IPS-20b (cell line): Measurements from ENCODE around the gene ACOT13.
"Not testable (repeated sequence)": the region's sequence is repeated elsewhere in the genome, so short reads cannot be mapped to it uniquely, and the experiment has no call there.

ENCODE experiments used
- H3K27ac ChIP-seq: one replicate; pipeline ENCODE4 v1.5.1; 2013; ENCODE audit warnings: low read length
- H3K27me3 ChIP-seq: 2 replicates; pipeline ENCODE4 v1.6.1; 2013; ENCODE audit warnings: mild to moderate bottlenecking, low read length, inconsistent platforms; ENCODE audit not compliant: insufficient read depth
- H3K36me3 ChIP-seq: 2 replicates; pipeline ENCODE4 v1.6.1; 2013; ENCODE audit warnings: low read depth, mild to moderate bottlenecking, inconsistent platforms, low read length, moderate library complexity; ENCODE audit not compliant: insufficient read depth
- H3K4me1 ChIP-seq: 2 replicates; pipeline ENCODE4 v1.6.1; 2013; ENCODE audit warnings: mild to moderate bottlenecking, control low read depth, inconsistent platforms, low read length, moderate library complexity; ENCODE audit not compliant: insufficient read depth
- H3K4me3 ChIP-seq: 2 replicates; pipeline ENCODE4 v1.5.1; 2013; ENCODE audit warnings: mild to moderate bottlenecking, low read length, inconsistent platforms
- H3K9ac ChIP-seq: 2 replicates; pipeline ENCODE4 v1.6.1; 2013; ENCODE audit warnings: low read depth, mild to moderate bottlenecking, inconsistent platforms, low read length, moderate library complexity
- H3K9me3 ChIP-seq: 2 replicates; pipeline ENCODE4 v1.6.1; 2013; ENCODE audit warnings: mild to moderate bottlenecking, low read depth, low read length, inconsistent platforms; ENCODE audit not compliant: insufficient read depth

Gene ACOT13

DNA sequence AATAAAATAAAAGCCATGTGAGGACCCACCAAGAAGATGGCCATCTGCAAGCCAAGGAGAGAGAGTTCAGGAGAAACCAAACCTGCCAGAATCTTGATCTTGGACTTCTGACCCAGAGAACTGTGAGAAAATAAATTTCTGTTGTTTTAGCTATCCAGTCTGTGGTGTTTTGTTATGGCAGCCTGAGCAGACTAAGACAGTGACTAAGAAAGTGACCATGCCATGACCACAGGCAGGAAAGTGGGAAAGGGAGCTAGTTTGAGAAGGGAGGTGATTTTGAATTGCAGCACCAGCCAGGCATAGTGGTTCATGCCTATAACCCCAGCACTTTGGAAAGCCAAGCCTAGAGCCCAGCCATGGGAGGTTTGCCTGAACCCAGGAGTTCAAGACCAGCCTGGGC is 74.0 kb downstream of the ACOT13 start:
- Histone ChIP-seq H3K4me3 (no peak overlapping the region), H3K27ac (no peak overlapping the region), H3K27me3 (no peaks in the 10 kb centered on the region), H3K9ac (no peak overlapping the region), H3K9me3 (no peaks in the 10 kb centered on the region), H3K4me1 (no peaks in the 10 kb centered on the region; the same call in 1 of the 2 replicates), H3K36me3 (no peaks in the 10 kb centered on the region)

DNA sequence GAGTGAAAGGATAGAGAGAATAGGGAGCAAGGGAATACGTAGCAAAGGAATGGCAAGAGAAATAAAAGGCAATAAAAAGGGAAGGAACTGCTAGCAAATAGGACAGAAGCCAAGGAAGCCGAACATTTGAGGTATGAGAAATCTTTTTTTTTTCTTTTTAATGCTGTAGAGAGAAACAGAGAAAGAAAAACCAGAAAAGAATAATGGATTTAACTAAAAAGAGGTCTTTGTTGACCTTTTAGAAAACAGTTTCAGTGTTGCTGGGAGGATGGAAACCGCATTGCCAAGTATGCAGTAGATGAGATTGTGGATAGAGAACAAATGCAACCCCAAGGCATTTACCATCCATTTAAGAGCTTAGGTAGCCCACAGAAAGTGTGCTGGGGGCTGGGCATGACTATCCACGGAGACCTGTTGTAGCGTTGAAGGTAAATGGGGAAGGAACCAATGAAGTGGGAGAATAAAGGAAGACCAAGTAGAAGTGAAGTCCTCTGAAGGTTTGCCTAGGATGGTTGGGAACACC is 75.4 kb downstream of the ACOT13 start:
- Histone ChIP-seq H3K27me3 (no peaks in the 10 kb centered on the region), H3K36me3 (no peaks in the 10 kb centered on the region), H3K4me1 (no peaks in the 10 kb centered on the region; the same call in 1 of the 2 replicates), H3K27ac (no peak overlapping the region), H3K9ac (no peak overlapping the region), H3K4me3 (no peak overlapping the region), H3K9me3 (no peaks in the 10 kb centered on the region)

DNA sequence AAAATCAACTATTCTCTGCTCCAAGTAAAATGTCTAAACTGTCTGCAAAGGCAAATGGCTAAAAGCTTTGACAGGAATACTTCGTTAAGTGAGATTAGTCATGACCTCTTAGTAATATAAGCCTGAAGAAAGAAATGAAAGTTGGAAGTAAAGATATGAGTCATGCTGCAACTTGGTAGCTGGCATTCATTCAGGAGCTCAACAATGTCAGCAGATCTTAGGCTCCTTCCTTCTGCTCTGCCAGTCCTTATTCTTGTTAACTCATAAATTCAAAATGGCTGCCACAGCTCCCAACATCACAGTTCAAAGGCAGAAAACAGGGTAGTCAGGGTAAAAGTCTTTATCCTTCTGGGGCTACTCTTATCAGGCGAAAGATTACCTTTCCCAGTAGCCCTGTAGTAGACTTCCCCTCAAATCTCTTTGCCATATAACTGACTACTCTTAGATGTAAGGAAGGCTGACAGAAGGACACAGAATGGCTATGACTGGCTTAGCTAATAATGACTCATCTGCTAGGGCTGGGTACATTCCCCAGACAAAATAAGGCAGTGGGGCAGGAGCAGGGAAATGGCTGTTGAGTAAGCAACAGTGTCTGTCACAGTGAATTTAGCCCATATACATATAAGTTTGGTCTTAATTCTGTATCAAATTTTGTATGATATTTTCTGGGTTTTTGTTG is 76.5 kb downstream of the ACOT13 start:
- H3K9me3 ChIP-seq, result no peaks in the 10 kb centered on the region
- no peaks in the 10 kb centered on the region; the same call in 1 of the 2 replicates for H3K4me1 ChIP-seq
- H3K4me3 ChIP-seq, result no peak overlapping the region
- H3K9ac ChIP-seq, result no peak overlapping the region
- no peaks in the 10 kb centered on the region for H3K27me3 ChIP-seq
- H3K36me3 ChIP-seq, result no peaks in the 10 kb centered on the region
- H3K27ac ChIP-seq, result no peak overlapping the region

DNA sequence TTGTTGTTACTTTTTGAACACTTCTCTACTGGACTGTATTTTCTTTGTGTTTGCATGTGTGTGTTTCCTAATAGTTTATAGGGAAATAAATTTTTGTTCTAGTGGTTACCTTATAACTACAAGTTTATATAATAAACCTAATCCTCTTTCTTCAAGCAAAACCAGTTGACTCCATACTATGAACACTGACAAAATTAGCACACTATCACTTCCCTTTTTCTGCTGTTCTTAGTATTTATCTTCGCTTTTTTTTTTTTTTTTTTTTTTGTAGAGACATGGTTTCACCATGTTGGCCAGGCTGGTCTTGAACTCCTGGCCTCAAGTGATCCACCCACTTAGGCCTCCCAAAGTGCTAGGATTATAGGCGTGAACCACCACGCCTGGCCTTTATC is 77.1 kb downstream of the ACOT13 start:
- Histone ChIP-seq H3K9me3 (no peaks in the 10 kb centered on the region), H3K27ac (no peak overlapping the region), H3K4me3 (no peak overlapping the region), H3K4me1 (no peaks in the 10 kb centered on the region; the same call in 1 of the 2 replicates), H3K9ac (no peak overlapping the region), H3K36me3 (no peaks in the 10 kb centered on the region), H3K27me3 (no peaks in the 10 kb centered on the region)

DNA sequence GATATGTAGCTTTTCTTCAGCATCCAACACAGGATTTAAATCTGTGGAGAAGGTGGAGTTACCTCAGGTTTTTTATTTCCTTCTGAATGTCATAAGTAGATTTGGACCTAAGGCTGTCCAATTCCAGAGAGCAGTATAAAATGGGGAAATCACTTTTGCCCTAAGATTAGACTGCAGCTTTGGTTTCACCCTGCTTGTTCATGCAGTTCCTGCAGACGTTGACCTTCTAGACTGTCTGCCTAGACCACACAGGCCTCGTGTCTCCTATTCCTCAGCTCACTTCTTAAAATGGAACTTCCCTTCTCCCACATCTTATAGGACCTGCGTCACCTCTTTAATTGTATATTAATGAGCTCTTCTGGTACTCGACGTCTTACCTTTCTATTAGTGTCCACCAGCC is 78.0 kb downstream of the ACOT13 start:
- H3K4me3 ChIP-seq, result no peak overlapping the region
- no peaks in the 10 kb centered on the region for H3K36me3 ChIP-seq
- H3K9me3 ChIP-seq, result no peaks in the 10 kb centered on the region
- H3K9ac ChIP-seq, result no peak overlapping the region
- no peaks in the 10 kb centered on the region for H3K27me3 ChIP-seq
- H3K27ac ChIP-seq, result no peak overlapping the region
- no peaks in the 10 kb centered on the region; the same call in 1 of the 2 replicates for H3K4me1 ChIP-seq

DNA sequence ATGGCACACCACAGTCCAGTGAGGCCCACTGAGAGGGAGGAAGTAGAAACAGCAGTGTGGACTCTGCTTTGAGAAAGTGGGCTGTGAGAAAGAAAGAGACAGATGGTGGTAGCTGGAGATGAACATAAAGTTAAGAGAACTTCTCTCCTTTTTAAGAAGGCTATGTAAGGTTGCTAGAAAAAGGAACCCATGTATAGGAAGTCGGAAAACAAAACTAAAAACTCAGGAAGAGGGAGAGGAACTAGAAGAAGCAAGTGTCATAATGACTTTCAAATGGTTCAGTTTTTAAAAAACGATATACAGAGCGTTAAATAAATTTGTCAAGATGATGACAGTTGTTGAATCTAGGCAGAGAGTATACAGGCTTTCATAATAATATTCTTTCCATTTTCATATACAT is 82.4 kb downstream of the ACOT13 start:
- H3K36me3 ChIP-seq, result no peaks in the 10 kb centered on the region
- H3K4me1 ChIP-seq, result no peaks in the 10 kb centered on the region
- H3K4me3 ChIP-seq, result no peak overlapping the region
- no peak overlapping the region for H3K27ac ChIP-seq
- H3K9me3 ChIP-seq, result no peaks in the 10 kb centered on the region
- no peak overlapping the region for H3K9ac ChIP-seq
- no peaks in the 10 kb centered on the region for H3K27me3 ChIP-seq

DNA sequence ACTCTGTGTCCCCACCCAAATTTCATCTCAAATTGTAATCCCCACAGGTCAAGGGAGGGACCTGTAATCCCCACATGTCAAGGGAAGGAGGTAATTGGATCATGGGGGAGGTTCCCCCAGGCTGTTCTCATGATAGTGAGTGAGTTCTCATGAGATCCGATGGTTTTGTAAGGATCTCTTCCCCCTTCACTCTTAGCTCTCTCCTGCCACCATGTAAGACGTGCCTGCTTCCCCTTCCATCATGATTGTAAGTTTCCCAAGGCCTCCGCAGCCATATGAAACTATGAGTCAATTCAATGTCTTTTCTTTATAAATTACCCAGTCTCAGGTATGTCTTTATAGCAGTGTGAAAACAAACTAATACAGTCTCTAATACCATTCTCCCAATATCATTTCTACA is 84.0 kb downstream of the ACOT13 start:
- not testable (repeated sequence) for H3K36me3 ChIP-seq, H3K4me1 ChIP-seq, H3K9me3 ChIP-seq, H3K4me3 ChIP-seq, H3K9ac ChIP-seq, H3K27ac ChIP-seq, H3K27me3 ChIP-seq

DNA sequence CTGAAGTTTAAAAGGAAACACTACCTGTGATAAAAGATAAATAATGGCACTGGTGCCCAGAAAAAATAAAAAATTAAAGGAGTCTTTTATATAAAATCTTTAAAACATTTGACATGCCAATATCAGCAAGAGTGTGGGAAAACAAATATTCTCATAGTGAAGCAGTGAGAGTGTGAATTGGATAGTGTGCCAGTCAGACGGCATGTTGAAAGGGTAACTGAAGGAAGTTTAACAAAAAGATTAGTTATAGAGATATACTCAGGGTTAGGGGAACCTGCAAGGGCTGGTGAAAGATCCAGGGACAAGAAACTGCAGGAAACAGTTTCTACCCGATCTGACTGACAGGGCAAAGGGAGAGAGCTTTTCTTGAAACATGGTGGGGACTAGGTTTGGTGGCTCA is 85.6 kb downstream of the ACOT13 start:
- Histone ChIP-seq H3K9ac (no peak overlapping the region), H3K4me1 (no peaks in the 10 kb centered on the region), H3K36me3 (no peaks in the 10 kb centered on the region), H3K9me3 (no peaks in the 10 kb centered on the region), H3K27me3 (no peaks in the 10 kb centered on the region), H3K27ac (no peak overlapping the region), H3K4me3 (no peak overlapping the region)

DNA sequence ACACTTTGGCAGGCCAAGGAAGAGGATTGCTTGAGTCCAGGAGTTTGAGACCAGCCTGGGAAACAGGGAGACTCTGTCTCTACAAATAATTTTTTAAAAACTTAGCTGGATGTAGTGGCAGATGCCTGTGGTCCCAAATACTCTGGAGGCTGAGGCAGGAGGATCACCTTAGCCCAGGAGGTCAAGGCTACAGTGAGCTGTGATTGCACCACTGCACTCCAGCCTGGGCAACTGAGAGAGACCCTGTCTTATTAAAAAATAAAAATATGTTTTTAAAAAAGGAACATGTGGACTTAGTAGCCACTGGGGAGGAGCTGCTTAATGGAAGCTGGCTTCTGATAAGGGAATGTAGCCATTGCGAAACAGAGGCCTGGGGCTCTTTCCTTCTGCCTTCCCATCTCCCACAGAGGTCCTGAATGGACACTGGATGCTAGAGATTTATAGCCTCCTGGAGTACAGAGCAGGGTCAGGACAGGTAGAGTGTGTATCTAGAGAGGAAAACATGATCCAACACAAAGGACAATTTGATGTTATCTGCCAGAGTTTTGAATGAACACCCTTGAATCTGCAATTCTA is 86.1 kb downstream of the ACOT13 start:
- Histone ChIP-seq H3K4me3 (no peak overlapping the region), H3K9me3 (no peaks in the 10 kb centered on the region), H3K9ac (no peak overlapping the region), H3K27me3 (no peaks in the 10 kb centered on the region), H3K4me1 (no peaks in the 10 kb centered on the region), H3K27ac (no peak overlapping the region), H3K36me3 (no peaks in the 10 kb centered on the region)

DNA sequence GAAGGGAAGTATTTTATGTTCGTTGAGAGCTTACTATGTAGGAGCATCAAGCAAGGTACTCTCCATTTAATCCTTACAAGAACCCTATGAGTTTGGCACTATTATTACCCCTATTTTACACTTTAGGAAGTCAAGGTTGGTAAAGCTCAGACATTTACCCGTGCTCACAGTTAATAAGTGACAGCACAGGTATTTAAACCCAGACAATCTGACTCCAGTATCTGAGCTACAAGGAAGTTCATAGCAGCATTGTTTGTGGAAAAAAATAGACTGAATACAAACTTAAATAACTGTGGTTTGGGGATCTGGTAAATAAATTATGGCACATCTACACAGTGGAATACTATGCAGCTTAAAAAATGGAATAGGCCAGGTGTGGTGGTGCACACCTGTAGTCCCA is 86.7 kb downstream of the ACOT13 start:
- H3K4me1 ChIP-seq, result no peaks in the 10 kb centered on the region
- no peaks in the 10 kb centered on the region for H3K36me3 ChIP-seq
- H3K4me3 ChIP-seq, result no peak overlapping the region
- no peaks in the 10 kb centered on the region for H3K9me3 ChIP-seq
- H3K27me3 ChIP-seq, result no peaks in the 10 kb centered on the region
- H3K9ac ChIP-seq, result no peak overlapping the region
- no peak overlapping the region for H3K27ac ChIP-seq

DNA sequence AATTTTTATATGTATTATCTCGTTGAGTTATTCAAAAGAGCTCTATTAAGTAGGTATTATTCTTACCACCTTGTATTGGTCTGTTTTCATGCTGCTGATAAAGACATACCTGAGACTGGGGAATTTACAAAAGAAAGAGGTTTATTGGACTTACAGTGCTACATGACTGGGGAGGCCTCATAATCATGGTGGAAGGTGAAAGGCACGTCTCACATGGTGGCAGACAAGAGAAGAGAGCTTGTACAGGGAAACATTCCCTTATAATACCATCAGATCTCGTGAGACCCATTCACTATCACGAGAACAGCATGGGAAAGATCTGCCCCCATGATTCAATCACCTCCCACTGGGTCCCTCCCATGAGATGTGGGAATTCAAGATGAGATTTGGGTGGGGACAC is 87.5 kb downstream of the ACOT13 start:
- H3K4me3 ChIP-seq, H3K36me3 ChIP-seq, H3K9ac ChIP-seq, H3K27ac ChIP-seq, H3K9me3 ChIP-seq, H3K27me3 ChIP-seq, H3K4me1 ChIP-seq: not testable (repeated sequence)
